ENCODE measurements around the gene PRKCA. TPM values are rescaled to one million over a fixed set of nuclear protein-coding genes. Genes with fewer than 3 reads are reported as not detected.

The PRKCA gene
- total and polyA plus RNA-seq, 10 of the 15 experiments (the other 5 are each of a cell fraction or from before 2014, with no cell fraction given): 0.11 to 14.6 (median 0.72) TPM

DNA sequence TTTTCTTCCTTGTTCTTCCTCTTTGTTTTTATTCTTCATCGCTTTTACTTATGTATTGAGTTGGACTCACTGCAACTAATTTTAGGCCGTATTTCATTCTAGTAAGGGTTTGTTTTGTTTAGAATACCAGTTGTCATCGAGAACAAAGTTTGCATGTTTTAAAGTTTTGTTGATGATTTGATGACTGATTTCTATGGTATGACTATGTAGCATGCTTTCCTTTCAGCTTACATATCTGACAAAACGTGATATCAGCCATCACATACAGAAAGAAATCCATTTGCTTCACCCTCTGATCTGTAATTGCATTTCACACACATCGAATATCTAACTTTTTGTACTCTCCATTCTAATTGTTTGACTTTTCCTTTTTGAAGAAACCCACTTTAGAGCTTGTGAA lies 4.0 kb downstream of the PRKCA start:
- SMC1A ChIA-PET (ENCODE audit: uncharacterized antibody, unreplicated experiment): interaction anchor here (1.3 kb wide), 1 partner anchor 10 kb away, joined by 6 read pairs; no protein-coding TSS in a partner anchor
- no peak for TF ChIP-seq HDAC2 (IDR thresholded peaks at IDR 0.05)
- TF ChIP-seq, protein P1, sequence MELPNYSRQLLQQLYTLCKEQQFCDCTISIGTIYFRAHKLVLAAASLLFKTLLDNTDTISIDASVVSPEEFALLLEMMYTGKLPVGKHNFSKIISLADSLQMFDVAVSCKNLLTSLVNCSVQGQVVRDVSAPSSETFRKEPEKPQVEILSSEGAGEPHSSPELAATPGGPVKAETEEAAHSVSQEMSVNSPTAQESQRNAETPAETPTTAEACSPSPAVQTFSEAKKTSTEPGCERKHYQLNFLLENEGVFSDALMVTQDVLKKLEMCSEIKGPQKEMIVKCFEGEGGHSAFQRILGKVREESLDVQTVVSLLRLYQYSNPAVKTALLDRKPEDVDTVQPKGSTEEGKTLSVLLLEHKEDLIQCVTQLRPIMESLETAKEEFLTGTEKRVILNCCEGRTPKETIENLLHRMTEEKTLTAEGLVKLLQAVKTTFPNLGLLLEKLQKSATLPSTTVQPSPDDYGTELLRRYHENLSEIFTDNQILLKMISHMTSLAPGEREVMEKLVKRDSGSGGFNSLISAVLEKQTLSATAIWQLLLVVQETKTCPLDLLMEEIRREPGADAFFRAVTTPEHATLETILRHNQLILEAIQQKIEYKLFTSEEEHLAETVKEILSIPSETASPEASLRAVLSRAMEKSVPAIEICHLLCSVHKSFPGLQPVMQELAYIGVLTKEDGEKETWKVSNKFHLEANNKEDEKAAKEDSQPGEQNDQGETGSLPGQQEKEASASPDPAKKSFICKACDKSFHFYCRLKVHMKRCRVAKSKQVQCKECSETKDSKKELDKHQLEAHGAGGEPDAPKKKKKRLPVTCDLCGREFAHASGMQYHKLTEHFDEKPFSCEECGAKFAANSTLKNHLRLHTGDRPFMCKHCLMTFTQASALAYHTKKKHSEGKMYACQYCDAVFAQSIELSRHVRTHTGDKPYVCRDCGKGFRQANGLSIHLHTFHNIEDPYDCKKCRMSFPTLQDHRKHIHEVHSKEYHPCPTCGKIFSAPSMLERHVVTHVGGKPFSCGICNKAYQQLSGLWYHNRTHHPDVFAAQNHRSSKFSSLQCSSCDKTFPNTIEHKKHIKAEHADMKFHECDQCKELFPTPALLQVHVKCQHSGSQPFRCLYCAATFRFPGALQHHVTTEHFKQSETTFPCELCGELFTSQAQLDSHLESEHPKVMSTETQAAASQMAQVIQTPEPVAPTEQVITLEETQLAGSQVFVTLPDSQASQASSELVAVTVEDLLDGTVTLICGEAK (IDR thresholded peaks at IDR 0.05; ENCODE audit: borderline replicate concordance): peak; percentile 65
- POLR2A ChIA-PET: interaction anchor here (0.7 to 0.9 kb wide), 2 partner anchors 33 to 372 kb away, joined by 3 read pairs; no protein-coding TSS in a partner anchor
- no peak overlapping the region for H3K4me3 ChIP-seq
- in situ Hi-C loops (cut with MboI): no loop called here
- no peak for DNase-seq (ENCODE audit: low read depth, low spot score)
- no TSS peak for BruUV-seq (replicated peaks)
- no peaks in the 10 kb centered on the region for H4K20me1 ChIP-seq (ENCODE audit: control insufficient read depth, insufficient read depth)
- FAIRE-seq: no peak
- H3K4me2 ChIP-seq (ENCODE audit: control insufficient read depth, insufficient read depth): no peak overlapping the region
- no peak for ATAC-seq
- no peaks in the 10 kb centered on the region; a peak in 1 of 4 replicates for H3K27me3 ChIP-seq (replicated peaks in 1 of 2; ENCODE audit: control insufficient read depth in 2 of 2, insufficient read depth in 2 of 2, low read length in 1 of 2)
- RAD21 ChIA-PET (ENCODE audit: unreplicated experiment): interaction anchor here (1.2 kb wide), 1 partner anchor 261 kb away, joined by 3 read pairs; no protein-coding TSS in a partner anchor
- no peaks in the 10 kb centered on the region for H3K36me3 ChIP-seq (ENCODE audit: control insufficient read depth in 2 of 2, insufficient read depth in 2 of 2, low read length in 1 of 2)
- CTCF ChIA-PET: interaction anchor here (0.7 to 0.9 kb wide), 2 partner anchors 9 to 261 kb away, joined by 3 read pairs; no protein-coding TSS in a partner anchor
- intact Hi-C loops (cut with micrococcal nuclease; ENCODE audit: unreplicated experiment): no loop called here
- no peaks in the 10 kb centered on the region for H3K4me1 ChIP-seq (ENCODE audit: control insufficient read depth, insufficient read depth, low read length)
- H3K9me3 ChIP-seq (replicated peaks; ENCODE audit: control insufficient read depth, insufficient read depth, low read length): no peaks in the 10 kb centered on the region
- H2AFZ ChIP-seq (ENCODE audit: control insufficient read depth, low read depth, low read length): no peak overlapping the region
- no peak overlapping the region for H3K9ac ChIP-seq (ENCODE audit: control insufficient read depth, insufficient read depth, low read length)
- WGBS (ENCODE audit: insufficient coverage, insufficient replicate concordance, low lambda C conversion rate, missing lambda C conversion rate): 7% methylated on average over 5 of the region's 5 CpGs
- no peaks in the 10 kb centered on the region for H3K79me2 ChIP-seq (ENCODE audit: control insufficient read depth, insufficient read depth, low read length)
- no peak overlapping the region for H3K27ac ChIP-seq (ENCODE audit: control insufficient read depth, insufficient read depth)

Data from GM12878 (cell line).